Muscle layer of colon (tissue), 2 donors: ENCODE data around the gene ANKRA2.

Experiments
- H3K27ac ChIP-seq: one replicate; pipeline ENCODE4 v1.7.0; 2013; ENCODE audit warnings: low read depth, mild to moderate bottlenecking, low read length, moderate library complexity
- H3K27me3 ChIP-seq, 2 donors: one replicate each; pipeline ENCODE4 v1.7.0; 2013; ENCODE audit warnings: low read length in 2 of 2, mild to moderate bottlenecking in 2 of 2; ENCODE audit not compliant: insufficient read depth in 2 of 2, control insufficient read depth in 1 of 2
- H3K36me3 ChIP-seq: one replicate; pipeline ENCODE4 v1.7.0; 2013; ENCODE audit warnings: mild to moderate bottlenecking, low read length; ENCODE audit not compliant: insufficient read depth
- H3K4me1 ChIP-seq: one replicate; pipeline ENCODE4 v1.7.0; 2013; ENCODE audit warnings: mild to moderate bottlenecking, low read length; ENCODE audit not compliant: insufficient read depth
- H3K4me3 ChIP-seq, 2 donors: one replicate each; pipeline ENCODE4 v1.7.0; 2013; ENCODE audit warnings: low read length in 2 of 2, low read depth in 1 of 2, mild to moderate bottlenecking in 1 of 2, moderate library complexity in 1 of 2
- H3K9ac ChIP-seq: one replicate; pipeline ENCODE4 v1.7.0; 2013; ENCODE audit warnings: low read length
- H3K9me3 ChIP-seq: one replicate; pipeline ENCODE4 v1.7.0; 2013; ENCODE audit warnings: mild to moderate bottlenecking, low read length
- donor health status: abdominal sarcoma.
- donor health status: Adenocarcinoma of cecum.

ANKRA2 gene

GRCh38 chr5:73591698-73592501 is 26.5 kb upstream of the ANKRA2 start:
- H3K36me3 ChIP-seq, result no peaks in the 10 kb centered on the region
- H3K27me3 ChIP-seq, result no peaks in the 10 kb centered on the region
- H3K27ac ChIP-seq, result no peak overlapping the region
- H3K4me3 ChIP-seq, result no peak overlapping the region
- no peaks in the 10 kb centered on the region for H3K9me3 ChIP-seq
- no peak overlapping the region for H3K9ac ChIP-seq
- H3K4me1 ChIP-seq, result no peaks in the 10 kb centered on the region

- Histone ChIP-seq H3K4me3 (no peak overlapping the region), H3K4me1 (no peaks in the 10 kb centered on the region)
These were observed 25.8 kb upstream of the ANKRA2 start for GRCh38 chr5:73591102-73591695.

GRCh38 chr5:73587923-73588322 is 22.5 kb upstream of the ANKRA2 start:
- Histone ChIP-seq H3K9ac (no peak overlapping the region), H3K9me3 (no peaks in the 10 kb centered on the region), H3K4me1 (no peaks in the 10 kb centered on the region), H3K27me3 (no peaks in the 10 kb centered on the region), H3K27ac (no peak overlapping the region), H3K4me3 (no peak overlapping the region), H3K36me3 (no peaks in the 10 kb centered on the region)

More at GRCh38 chr5:73591102-73591695, 25.8 kb upstream of the ANKRA2 start:
- Histone ChIP-seq H3K9ac (no peak overlapping the region), H3K27me3 (no peaks in the 10 kb centered on the region), H3K9me3 (no peaks in the 10 kb centered on the region), H3K27ac (no peak overlapping the region), H3K36me3 (no peaks in the 10 kb centered on the region)

- no peaks in the 10 kb centered on the region for H3K4me1 ChIP-seq
- H3K4me3 ChIP-seq, result no peak overlapping the region
- H3K36me3 ChIP-seq, result peaks cover 18% of the 10 kb centered on the region
- H3K9me3 ChIP-seq, result no peaks in the 10 kb centered on the region
- no peak overlapping the region for H3K27ac ChIP-seq
- no peaks in the 10 kb centered on the region for H3K27me3 ChIP-seq
- no peak overlapping the region for H3K9ac ChIP-seq
These were observed 17.1 kb upstream of the ANKRA2 start for GRCh38 chr5:73582285-73583145.

- H3K27me3 ChIP-seq, result no peaks in the 10 kb centered on the region
- H3K4me3 ChIP-seq, result peak overlapping the region; percentile 75 to 97
- H3K9ac ChIP-seq, result peak overlapping the region; percentile 95
- H3K4me1 ChIP-seq, result peaks cover 20% of the 10 kb centered on the region
- H3K27ac ChIP-seq, result peak overlapping the region; percentile 92
- H3K9me3 ChIP-seq, result no peaks in the 10 kb centered on the region
- H3K36me3 ChIP-seq, result peaks cover 29% of the 10 kb centered on the region
These were observed 619 bp upstream of the ANKRA2 start for GRCh38 chr5:73565969-73566547.

- H3K9ac ChIP-seq, result peak overlapping the region; percentile 95
- peak overlapping the region; percentile 75 to 97 for H3K4me3 ChIP-seq
- peak overlapping the region; percentile 92 for H3K27ac ChIP-seq
- H3K4me1 ChIP-seq, result peaks cover 20% of the 10 kb centered on the region
- no peaks in the 10 kb centered on the region for H3K9me3 ChIP-seq
- peaks cover 23% of the 10 kb centered on the region for H3K36me3 ChIP-seq
- H3K27me3 ChIP-seq, result no peaks in the 10 kb centered on the region
These were observed 764 bp downstream of the ANKRA2 start for GRCh38 chr5:73564675-73565074.

GRCh38 chr5:73564018-73564417 is 1.4 kb downstream of the ANKRA2 start:
- peak overlapping the region; percentile 95 for H3K9ac ChIP-seq
- H3K27ac ChIP-seq, result peak overlapping the region; percentile 92
- H3K9me3 ChIP-seq, result no peaks in the 10 kb centered on the region
- H3K4me3 ChIP-seq, result peak overlapping the region; percentile 75 to 97
- peaks cover 23% of the 10 kb centered on the region for H3K36me3 ChIP-seq
- peaks cover 20% of the 10 kb centered on the region for H3K4me1 ChIP-seq
- no peaks in the 10 kb centered on the region for H3K27me3 ChIP-seq

GRCh38 chr5:73558950-73559349 is 6.5 kb downstream of the ANKRA2 start:
- no peak overlapping the region for H3K27ac ChIP-seq
- peaks cover 6% of the 10 kb centered on the region for H3K4me1 ChIP-seq
- H3K36me3 ChIP-seq, result peaks cover 48% of the 10 kb centered on the region
- H3K9ac ChIP-seq, result no peak overlapping the region
- H3K27me3 ChIP-seq, result no peaks in the 10 kb centered on the region
- H3K4me3 ChIP-seq, result no peak overlapping the region
- no peaks in the 10 kb centered on the region for H3K9me3 ChIP-seq

GRCh38 chr5:73552642-73553041 is 12.8 kb downstream of the ANKRA2 start:
- no peaks in the 10 kb centered on the region for H3K4me1 ChIP-seq
- H3K9me3 ChIP-seq, result no peaks in the 10 kb centered on the region
- no peak overlapping the region for H3K27ac ChIP-seq
- no peak overlapping the region for H3K4me3 ChIP-seq
- peaks cover 37% of the 10 kb centered on the region for H3K36me3 ChIP-seq
- no peaks in the 10 kb centered on the region for H3K27me3 ChIP-seq
- no peak overlapping the region for H3K9ac ChIP-seq

GRCh38 chr5:73550016-73550415 is 15.4 kb downstream of the ANKRA2 start:
- Histone ChIP-seq H3K9me3 (no peaks in the 10 kb centered on the region), H3K9ac (no peak overlapping the region), H3K36me3 (peaks cover 23% of the 10 kb centered on the region), H3K27ac (no peak overlapping the region), H3K4me3 (no peak overlapping the region), H3K27me3 (no peaks in the 10 kb centered on the region), H3K4me1 (no peaks in the 10 kb centered on the region)

- H3K9ac ChIP-seq, result no peak overlapping the region
- no peaks in the 10 kb centered on the region for H3K36me3 ChIP-seq
- no peaks in the 10 kb centered on the region for H3K27me3 ChIP-seq
- H3K4me3 ChIP-seq, result no peak overlapping the region
- no peaks in the 10 kb centered on the region for H3K4me1 ChIP-seq
- no peaks in the 10 kb centered on the region for H3K9me3 ChIP-seq
- H3K27ac ChIP-seq, result no peak overlapping the region
These were observed 20.0 kb downstream of the ANKRA2 start for GRCh38 chr5:73545403-73545779.
